NCI-H128 (cell line): Measurements from ENCODE around the gene PDE9A.

ENCODE experiments used
- DNase-seq: peaks from one replicate; lab custom pipeline; 2025; ENCODE audit not compliant: unreplicated experiment; lab: John Stamatoyannopoulos, UW

Gene PDE9A

DNA sequence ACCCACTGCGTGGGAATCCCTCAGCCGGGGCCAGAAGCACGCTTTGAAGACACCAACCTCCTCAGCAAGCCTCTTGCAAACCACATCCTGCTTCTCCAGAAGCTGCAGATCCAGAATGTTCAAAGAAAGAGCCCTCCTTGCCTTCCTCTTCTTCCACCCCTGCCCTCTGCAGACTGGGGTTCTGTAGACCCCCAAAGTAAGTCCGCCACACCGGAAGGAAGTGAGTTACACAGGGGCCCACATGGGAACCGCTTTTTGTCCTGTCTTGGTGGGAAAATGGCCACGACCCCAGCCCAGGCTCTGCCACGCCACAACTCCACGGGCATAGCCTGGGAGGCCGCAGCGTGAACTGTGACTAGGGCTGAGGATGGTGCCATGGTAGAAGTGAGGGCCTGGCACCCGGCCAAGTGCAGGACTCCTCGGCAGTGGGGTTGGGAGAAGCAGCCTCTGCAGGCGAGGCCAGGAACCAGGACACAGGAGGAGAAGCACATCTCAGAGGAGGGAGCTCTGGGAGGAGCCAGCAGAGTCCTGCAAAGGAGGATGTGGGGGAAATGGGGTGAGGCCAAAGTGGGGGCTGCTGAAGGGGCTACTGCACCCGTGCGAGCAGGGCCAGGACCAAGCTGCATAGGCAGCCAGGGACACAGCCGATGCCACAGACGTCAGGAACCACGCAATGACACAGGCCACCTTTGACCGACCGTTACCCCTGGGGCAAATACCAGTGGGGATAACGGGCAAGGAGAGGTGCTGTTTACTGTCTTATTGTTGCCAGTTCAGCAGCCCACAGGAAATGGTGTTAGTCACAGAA is 30.9 kb downstream of the PDE9A start:
- no peak for DNase-seq

DNA sequence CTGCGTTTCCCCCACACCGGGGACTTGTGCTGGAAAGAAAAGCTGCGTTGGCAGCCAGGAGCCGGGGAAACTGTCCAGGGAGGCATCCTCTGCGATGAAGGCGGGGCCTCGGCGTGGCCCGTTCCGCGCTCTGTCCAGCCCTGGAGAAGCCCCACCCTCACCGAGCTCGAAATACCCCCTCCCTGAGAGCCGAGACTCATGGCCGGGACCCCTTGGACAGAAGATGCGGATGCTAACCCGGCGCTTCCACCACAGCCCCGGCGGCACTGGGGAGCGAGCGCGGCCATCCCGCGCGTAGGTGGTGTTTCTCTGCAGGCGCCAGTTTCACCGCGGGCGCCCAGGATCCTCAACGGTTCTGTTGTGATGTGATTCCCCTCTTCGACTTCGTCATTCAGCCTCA is 31.6 kb downstream of the PDE9A start:
- DNase-seq = no peak

DNA sequence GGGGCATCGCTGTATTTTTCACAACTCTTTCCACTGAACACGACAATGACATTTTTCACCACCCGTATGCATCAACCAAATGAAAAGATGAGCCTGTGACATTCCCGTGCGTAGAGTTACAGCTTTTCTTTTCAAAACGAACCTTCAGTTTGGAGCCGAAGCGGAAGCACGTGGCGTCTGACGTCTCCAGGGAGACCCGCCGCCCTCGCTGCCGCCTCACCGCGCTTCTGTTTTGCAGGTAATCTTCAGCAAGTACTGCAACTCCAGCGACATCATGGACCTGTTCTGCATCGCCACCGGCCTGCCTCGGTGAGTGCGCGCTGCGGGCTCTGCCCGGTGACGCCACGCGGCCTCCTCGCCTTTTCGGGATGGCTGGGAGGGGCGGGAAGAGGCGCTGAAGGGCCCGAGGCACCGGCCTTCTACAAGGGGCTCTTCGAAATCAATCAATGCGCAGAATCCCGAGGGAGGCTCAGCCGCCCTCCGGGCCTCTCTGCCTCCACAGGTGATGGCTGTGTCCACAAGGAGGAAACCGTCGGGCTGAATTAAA is 32.6 kb downstream of the PDE9A start:
- no peak for DNase-seq

DNA sequence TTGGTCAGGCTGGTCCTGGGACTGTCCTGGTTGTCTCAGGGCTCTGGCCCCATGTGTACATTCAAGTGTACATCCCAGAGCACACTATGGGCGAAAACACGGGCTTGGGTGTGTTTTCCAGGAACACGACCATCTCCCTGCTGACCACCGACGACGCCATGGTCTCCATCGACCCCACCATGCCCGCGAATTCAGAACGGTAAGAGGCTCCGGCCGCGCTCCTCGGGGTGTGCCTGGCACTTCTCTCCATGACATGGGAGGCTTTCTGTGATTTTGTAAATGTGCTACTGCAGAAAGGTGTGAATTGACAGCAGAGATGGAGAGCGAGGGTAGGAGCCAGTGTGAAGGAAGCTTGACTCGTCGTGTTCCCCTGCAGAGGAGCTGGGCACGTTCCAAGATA is 34.4 kb downstream of the PDE9A start:
- no peak for DNase-seq

DNA sequence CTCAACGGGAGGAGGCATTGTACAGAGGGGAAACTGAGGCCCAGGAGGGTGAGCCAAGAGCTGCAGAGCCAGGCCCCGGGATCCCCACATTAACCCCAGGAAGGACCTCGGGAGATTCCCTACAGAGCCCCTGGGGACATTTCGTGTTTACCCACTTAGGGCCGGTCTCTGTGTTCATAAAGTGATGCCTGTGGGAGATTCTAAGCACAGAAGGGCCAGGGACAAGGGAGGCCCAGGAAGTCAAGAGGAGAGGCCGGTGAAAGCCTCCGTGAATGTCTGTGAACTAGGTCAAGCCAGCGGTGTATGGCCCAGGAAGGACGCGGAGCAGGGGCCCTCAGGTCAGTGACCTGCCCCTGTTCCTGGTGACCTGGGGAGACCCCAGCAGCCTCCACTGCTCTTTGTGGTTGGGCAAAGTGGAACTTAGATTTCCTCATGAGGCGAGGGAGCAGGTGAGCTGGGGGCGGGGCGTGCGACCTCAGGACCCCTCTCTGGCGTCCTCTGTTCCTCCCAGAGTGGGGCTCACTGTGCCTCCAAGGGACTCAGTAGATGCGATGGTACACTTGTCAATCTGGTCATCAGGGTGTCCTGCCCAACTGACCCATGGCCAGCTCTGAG is 34.9 kb downstream of the PDE9A start:
- no peak for DNase-seq

DNA sequence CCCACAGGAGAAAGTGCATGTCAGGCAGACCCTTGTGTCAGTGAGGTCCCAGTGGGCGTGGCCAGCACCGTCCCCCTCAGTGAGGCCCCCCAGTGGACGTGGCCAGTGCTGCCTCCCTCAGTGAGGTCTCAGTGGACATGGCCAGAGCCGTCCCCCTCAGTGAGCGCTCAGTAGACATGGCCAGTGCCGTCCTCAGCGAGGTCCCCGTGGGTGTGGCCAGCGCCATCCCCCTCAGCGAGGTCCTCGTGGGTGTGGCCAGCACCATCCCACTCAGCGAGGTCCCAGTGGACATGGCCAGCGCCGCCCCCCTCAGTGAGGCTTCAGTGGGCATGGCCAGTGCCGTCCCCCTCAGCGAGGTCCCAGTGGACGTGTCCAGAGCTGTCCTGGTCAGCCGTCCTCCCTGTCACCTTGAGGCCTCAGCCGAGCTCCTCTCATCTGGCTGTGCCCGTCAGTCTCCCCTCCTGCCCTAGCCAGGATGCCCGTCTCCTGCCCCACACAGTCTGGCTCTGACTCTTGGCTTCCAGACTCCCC is 35.5 kb downstream of the PDE9A start:
- DNase-seq = no peak

DNA sequence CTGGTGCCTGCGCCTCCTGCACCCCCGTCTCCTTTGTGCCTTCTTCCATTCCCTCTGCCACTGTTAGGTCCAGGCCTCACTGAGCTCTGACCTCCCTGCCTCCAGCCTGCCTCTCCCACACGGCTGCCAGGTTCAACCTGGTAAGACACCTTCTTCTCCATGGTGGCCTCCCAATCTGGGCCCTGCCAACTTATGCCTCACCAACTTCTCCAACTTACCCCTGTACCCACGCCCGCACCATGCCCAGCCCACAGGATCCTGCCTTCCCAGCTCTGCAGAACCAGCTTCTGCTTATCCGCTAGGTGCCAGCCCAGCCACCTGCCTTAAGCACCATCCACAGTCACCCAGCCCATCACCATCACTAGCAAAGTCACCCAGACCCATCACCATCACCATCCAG is 37.2 kb downstream of the PDE9A start:
- no peak for DNase-seq

DNA sequence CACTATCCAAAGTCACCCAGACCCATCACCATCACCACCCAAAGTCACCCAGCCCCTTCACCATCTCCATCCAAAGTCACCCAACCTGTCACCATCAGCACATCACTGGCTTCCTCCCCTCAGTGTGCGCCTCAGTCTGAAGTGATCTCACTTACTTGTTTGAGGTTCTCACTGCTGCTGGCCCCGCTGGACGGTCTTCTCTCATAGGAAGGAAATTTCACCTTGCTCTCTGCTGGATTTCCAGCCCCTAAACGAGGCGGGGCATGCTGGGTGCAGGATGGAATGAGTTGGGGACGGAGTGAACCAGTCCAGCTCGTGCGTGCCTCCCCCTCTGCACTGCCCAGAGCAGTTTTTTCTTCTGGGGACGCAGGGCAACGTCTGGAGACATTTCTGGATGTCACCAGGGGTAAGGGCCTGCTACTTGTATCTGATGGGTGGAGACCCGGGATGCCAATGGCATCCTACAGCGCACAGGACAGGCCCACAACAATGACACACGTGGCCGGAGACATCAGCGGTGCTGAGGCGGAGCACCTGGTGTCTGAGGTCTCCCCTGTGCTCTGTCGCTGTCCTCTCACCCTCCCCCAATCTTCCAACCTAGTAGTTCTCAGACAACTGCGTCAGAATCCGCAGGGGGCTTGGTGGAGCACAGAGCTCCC is 38.6 kb downstream of the PDE9A start:
- DNase-seq = no peak

DNA sequence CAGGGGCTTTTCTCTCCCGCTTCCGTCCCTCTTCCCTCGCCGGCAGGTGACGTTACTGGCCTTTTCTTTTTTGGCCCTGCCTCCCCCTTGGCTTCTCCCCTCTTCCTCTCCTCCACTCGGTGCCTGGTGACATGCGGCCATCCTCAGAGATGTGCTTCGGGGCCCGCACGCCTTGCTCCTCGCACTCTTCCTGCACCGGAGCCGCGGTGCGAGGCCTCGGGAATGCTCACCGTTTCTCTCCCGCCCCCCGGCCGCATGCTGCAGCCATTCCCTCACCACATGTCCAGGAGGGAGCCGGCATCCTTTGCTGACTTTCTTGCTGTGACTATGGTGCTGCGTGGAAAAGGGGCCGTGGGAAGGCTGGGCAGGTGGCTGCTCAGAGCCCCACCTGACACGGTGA is 39.3 kb downstream of the PDE9A start:
- no peak for DNase-seq

DNA sequence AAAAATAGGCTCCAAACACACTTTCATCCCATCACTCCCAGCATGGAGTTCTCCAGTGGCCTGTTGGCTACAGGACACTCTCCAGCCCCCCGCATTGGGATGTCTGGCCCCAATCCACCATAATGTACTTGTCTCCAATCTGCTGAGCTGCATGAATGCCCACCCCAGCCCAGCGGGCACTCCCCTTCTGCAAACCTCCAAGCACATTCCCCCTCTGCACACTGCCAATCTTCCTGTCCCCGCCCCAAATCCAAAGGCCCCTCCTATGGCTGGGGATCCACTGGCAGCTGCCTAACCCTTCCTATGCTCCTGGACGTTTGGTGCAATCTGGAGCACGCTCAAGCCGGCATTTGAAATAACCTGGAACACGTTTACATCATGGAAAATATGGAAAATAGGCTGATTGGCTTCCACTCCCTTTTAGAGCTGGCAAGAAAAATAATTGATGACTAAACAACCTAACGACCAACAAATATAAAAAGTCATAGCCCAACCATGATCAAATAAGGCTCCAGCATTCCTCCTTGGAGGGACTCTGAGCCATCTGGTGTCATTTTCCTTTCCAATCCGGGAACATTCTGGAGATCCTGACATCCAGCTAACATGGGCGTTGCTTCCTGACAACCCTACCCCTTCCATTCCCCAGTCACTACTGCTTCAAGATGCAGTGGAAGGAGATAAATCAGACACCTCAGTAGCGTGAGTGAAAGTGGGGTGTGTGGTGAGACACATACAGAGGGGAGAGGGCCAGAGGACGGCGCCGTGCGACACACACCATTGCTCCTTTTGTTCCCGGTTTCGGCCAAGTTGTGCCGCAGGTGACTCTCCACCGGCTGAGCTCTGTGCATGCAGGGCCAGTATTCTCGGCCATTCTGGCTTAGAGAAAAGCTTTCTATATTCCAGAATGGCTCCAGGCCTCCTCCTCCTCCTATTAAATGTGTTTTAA is 41.6 kb downstream of the PDE9A start:
- DNase-seq = no peak

DNA sequence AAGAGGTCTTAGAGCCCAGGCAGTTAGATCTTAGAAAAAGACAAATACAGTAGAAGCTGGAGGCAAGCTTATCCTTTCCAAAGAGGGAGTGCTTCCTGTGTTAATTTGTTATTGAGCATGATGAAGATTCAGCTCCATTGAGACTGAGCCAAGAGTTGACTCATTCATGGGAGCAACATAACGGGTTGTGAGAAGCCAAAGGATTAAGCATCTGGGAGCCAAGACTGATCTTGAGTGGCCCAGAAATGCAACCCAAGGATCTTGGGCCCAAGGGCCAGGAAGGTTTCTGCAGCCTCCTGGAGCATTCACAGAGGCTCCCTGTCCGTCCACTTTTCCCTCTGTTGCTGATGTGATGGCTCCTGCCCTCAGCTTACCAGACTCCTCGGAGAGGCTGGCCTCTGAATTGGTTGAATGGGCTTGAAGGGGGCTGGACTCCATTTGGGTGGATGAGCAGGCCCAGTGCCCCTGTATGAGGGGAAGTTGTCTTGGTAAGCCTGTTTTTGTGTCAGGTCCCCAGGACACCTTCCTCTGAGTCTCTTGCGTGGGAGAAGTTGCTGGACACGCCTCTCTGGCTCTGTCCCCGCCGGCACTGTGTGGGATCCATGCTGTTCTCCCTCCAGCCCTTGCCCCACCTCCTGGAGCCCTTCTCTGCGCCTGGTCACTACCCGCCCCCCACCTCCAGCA is 42.4 kb downstream of the PDE9A start:
- no peak for DNase-seq

DNA sequence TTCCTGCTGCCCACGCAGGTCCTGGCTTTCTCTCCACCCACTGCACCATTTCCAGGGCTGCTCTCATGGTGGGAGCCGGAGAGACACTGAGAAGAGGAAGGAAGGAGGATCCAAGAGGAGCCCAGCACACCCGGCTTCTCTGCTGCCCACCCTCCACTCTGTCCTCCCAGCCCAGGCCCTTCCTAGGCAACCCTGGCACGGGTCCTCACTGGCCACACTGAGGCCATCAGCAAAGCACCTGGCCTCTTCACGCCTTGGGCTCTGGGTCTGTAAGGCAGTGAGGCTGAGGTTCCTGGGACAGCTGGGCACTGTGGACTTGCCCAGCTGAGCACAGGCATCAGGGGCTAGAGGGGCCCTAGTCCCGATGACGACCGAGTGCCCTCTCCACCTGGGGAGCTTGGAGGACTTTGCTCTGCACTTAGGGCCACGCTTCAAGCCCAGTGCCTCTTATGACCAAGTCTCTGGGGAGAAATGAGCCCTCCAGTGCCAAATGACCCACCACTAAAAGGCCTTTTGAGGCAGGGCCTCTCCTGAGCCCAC is 43.1 kb downstream of the PDE9A start:
- no peak for DNase-seq

DNA sequence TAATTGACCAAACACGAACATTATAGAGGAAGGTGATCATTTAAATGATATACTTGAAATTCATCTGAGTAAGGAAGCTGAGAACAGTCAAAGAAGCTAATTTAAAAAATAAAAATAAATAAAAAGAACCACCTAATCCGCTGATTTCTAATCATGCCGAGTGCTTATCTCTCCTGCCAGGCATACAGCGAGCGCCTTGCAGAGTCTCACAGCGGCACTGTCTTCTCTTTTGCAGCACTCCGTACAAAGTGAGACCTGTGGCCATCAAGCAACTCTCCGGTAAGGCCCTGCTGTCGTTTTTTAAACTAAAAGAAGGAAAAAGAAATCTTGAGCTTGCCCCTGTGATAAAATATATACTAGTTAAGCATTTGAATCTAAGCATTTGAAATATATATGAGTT is 45.3 kb downstream of the PDE9A start:
- no peak for DNase-seq

DNA sequence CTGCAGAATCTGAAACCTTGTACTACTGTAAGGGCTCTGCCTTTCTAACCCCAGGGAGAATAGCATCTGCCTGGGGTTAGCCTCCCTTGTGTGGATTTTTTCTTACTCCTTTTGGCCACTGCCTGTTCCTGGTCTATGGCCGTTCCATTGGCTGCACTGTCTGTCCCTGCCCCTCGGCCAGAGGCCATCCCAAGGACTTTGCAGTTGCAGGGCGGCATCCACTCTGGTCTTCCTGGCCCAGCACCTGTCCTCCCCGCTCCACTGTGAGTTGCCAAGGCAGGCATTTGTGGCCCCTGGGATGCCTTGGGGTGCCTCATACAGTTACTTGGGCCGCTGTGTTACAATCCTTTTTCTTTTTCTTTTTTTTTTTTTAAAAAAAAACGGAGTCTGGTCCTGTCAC is 45.8 kb downstream of the PDE9A start:
- no peak for DNase-seq

DNA sequence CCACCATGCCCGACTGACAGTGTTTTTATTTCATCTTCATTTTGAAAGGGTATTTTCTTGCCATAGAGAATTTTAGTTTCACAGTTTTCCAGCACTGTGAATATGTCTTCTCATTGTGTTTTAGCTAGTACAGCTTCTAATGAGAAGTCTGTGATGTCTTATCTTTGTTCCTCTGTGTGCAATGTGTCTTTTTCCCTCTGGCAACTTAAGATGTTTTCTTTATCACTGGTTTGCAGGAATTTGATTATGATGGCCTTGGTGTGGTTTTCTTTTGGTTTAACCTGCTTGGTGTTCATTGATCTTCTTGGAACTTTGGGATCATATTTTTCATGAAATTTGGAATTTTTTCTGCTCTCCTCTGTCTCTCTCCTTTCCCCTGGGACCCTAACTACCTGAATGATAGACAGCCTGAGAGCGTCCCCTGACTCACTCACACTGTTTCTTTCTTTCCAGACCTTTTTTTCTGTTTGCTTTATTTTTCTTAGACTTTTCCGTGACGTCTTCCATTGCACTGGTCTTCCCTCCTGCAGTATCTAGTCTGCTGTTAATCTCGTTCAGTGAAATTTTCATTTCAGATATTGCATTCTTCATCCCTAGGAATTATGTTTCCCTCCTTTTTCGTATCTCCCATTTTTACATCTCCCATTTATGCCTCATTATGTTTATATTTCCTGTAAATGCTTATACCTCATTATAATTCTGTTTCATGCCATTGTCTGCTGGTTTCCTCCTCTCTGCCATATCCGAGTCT is 48.5 kb downstream of the PDE9A start:
- no peak for DNase-seq

DNA sequence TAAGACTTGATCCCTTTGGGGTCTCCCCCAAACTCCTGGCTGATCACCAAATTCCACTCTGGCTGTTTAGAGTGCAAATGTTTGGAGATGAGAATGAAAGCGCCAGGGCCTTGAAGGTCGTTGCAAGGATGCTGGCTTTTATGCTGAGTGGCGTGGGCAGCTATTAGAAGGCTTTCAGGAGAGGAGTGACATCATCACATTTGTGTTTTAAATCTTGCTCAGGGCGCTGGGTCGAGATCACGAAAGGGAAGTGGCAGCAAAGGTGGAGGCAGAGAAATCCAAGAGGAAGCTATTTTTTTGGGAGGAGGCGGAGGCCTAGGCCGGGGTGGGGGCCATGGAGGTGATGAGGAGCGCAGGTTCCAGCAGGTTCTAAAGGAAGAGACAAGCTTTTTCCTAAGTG is 49.3 kb downstream of the PDE9A start:
- no peak for DNase-seq

DNA sequence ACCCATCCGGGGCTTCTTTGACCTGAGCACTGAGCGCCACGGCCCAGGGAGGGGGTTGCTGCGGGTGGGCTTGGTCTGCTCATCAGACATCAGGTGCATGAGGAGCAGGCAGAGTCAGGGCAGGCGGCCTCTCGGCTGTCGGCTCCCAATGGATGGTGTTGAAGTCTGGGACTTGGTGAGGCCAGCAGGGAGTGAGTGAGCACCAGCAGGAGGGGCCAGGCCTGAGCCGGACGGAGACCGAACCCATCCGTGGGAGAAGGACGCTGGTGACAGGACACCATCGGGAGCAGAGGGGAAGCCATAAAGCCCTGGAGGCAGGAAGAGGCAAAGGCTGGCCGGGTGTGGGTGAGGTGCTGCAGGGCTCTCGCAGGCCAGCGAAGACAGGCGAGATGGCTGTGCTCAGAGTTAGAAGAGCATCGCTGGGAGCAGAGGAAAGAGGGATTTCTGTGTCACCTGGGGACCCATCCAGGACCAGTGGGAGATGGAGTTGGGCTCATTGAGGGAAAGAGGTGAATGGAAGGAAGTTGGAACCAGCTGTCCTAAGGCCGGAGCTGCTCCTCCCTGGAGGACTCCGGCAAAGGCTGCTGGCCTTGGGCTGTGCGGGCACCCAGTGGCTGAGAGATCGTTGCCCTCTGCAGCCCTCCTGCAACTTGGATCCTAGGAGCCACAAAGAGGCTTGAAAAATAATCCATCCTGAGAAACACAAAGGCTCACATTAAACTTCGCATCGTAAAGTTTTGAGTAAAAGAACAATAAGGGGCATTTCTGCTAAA is 49.9 kb downstream of the PDE9A start:
- DNase-seq = no peak

DNA sequence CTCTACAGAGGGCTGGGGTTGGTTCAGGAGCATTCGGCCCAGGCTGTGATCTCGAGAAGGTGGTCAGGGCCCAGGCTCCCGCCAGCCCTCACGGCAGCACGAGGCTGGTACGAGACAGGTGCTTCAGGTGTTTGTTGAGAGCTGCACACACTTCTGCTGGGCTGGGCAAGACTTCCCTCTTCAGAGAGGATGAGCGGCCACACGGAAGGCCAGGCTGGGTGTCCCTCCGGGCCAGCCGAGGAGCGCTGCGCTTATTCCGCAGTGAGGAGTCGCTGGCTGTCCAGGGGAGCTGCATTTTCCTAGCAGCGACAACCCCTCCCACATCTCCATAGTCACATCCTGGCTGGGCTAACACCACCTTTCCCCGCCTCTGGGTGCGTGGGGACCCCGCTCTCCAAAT is 50.5 kb downstream of the PDE9A start:
- DNase-seq = no peak
